ENCODE measurements around the gene ZNF765. TPM values are rescaled to one million over a fixed set of nuclear protein-coding genes. Genes with fewer than 3 reads are reported as not detected.
"Not testable (repeated sequence)": the region's sequence is repeated elsewhere in the genome, so short reads cannot be mapped to it uniquely, and the experiment has no call there.

ZNF765 gene
- total and polyA plus RNA-seq, 2 donors = 6.2 to 12.2 TPM

- Histone ChIP-seq H3K4me1 (ENCODE audit: control insufficient read depth in 2 of 2, insufficient read depth in 2 of 2, low read length in 2 of 2) (peaks cover 3 to 4% of the 10 kb centered on the region in 2 donors), H3K27ac (ENCODE audit: low read depth in 1 of 2, low read length in 1 of 2) (no peak overlapping the region), H3K27me3 (ENCODE audit: control insufficient read depth in 2 of 2, insufficient read depth in 1 of 2, low read length in 1 of 2) (no peaks in the 10 kb centered on the region), H3K9me3 (ENCODE audit: control insufficient read depth in 2 of 2, insufficient read depth in 1 of 2, low read length in 1 of 2) (peaks cover 1 to 11% of the 10 kb centered on the region in 2 donors), H3K4me3 (ENCODE audit: low read length in 2 of 2) (no peak overlapping the region), H3K36me3 (ENCODE audit: control insufficient read depth in 2 of 2, insufficient read depth in 2 of 2, low read length in 1 of 2) (peaks cover 20 to 24% of the 10 kb centered on the region in 2 donors)
- no peak for DNase-seq (ENCODE audit: low read depth in 6 of 9, low spot score in 9 of 9)
- 11% methylated on average over 1 of the region's 1 CpG for WGBS
Observed at GRCh38 chr19:53396525-53396868, 1.5 kb downstream of the ZNF765 start.

DNA sequence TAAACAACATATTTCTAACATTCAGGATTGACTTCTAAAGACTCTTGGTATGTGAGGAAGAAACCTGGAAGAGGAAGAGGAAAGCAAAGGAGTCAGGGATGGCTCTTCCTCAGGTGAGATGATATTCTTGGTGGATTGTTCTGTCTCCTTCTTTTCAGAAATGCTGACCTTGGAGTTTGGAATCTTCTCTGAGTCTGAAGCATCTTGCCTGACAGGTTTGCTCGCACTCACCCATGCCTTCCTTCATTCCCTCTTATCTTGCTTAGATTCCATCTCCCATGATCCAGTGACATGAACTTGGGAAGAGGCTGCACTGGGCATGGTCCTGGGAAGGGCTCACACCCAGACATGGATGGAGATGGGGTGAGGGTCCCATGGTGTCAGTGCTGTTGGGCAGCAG, 3.0 kb downstream of the ZNF765 start:
- 100% methylated on average over 1 of the region's 1 CpG for WGBS
- not testable (repeated sequence) for DNase-seq (ENCODE audit: low read depth in 6 of 9, low spot score in 9 of 9); H3K27me3 ChIP-seq (ENCODE audit: control insufficient read depth in 2 of 2, insufficient read depth in 1 of 2, low read length in 1 of 2); H3K27ac ChIP-seq (ENCODE audit: low read depth in 1 of 2, low read length in 1 of 2); H3K4me1 ChIP-seq (ENCODE audit: control insufficient read depth in 2 of 2, insufficient read depth in 2 of 2, low read length in 2 of 2); H3K4me3 ChIP-seq (ENCODE audit: low read length in 2 of 2)
- Histone ChIP-seq H3K36me3 (ENCODE audit: control insufficient read depth in 2 of 2, insufficient read depth in 2 of 2, low read length in 1 of 2) (peaks cover 28 to 31% of the 10 kb centered on the region in 2 donors), H3K9me3 (ENCODE audit: control insufficient read depth in 2 of 2, insufficient read depth in 1 of 2, low read length in 1 of 2) (peaks cover 5 to 20% of the 10 kb centered on the region in 2 donors)

- H3K27ac ChIP-seq (ENCODE audit: low read depth in 1 of 2, low read length in 1 of 2) = no peak overlapping the region
- no peaks in the 10 kb centered on the region for H3K27me3 ChIP-seq (ENCODE audit: control insufficient read depth in 2 of 2, insufficient read depth in 1 of 2, low read length in 1 of 2)
- no peak overlapping the region for H3K4me3 ChIP-seq (ENCODE audit: low read length in 2 of 2)
- DNase-seq (ENCODE audit: low read depth in 6 of 9, low spot score in 9 of 9) = no peak
- peaks cover 14 to 16% of the 10 kb centered on the region in 2 donors for H3K9me3 ChIP-seq (ENCODE audit: control insufficient read depth in 2 of 2, insufficient read depth in 1 of 2, low read length in 1 of 2)
- peaks cover 21 to 30% of the 10 kb centered on the region in 2 donors for H3K36me3 ChIP-seq (ENCODE audit: control insufficient read depth in 2 of 2, insufficient read depth in 2 of 2, low read length in 1 of 2)
- WGBS = 92% methylated on average over 7 of the region's 7 CpGs
- no peaks in the 10 kb centered on the region for H3K4me1 ChIP-seq (ENCODE audit: control insufficient read depth in 2 of 2, insufficient read depth in 2 of 2, low read length in 2 of 2)
Observed at GRCh38 chr19:53409505-53410204, 14.7 kb downstream of the ZNF765 start.

- H3K36me3 ChIP-seq (ENCODE audit: control insufficient read depth in 2 of 2, insufficient read depth in 2 of 2, low read length in 1 of 2); H3K4me3 ChIP-seq (ENCODE audit: low read length in 2 of 2); H3K27ac ChIP-seq (ENCODE audit: low read depth in 1 of 2, low read length in 1 of 2); H3K27me3 ChIP-seq (ENCODE audit: control insufficient read depth in 2 of 2, insufficient read depth in 1 of 2, low read length in 1 of 2); DNase-seq (ENCODE audit: low read depth in 6 of 9, low spot score in 9 of 9); H3K9me3 ChIP-seq (ENCODE audit: control insufficient read depth in 2 of 2, insufficient read depth in 1 of 2, low read length in 1 of 2); H3K4me1 ChIP-seq (ENCODE audit: control insufficient read depth in 2 of 2, insufficient read depth in 2 of 2, low read length in 2 of 2): not testable (repeated sequence)
- WGBS = 91% methylated on average over 11 of the region's 11 CpGs
Observed at GRCh38 chr19:53420520-53421315, 25.8 kb downstream of the ZNF765 start.

- WGBS = 91% methylated on average over 5 of the region's 5 CpGs
- H3K27ac ChIP-seq (ENCODE audit: low read depth in 1 of 2, low read length in 1 of 2) = no peak overlapping the region
- H3K4me3 ChIP-seq (ENCODE audit: low read length in 2 of 2) = no peak overlapping the region
- no peaks in the 10 kb centered on the region for H3K36me3 ChIP-seq (ENCODE audit: control insufficient read depth in 2 of 2, insufficient read depth in 2 of 2, low read length in 1 of 2)
- H3K9me3 ChIP-seq (ENCODE audit: control insufficient read depth in 2 of 2, insufficient read depth in 1 of 2, low read length in 1 of 2) = peaks cover 0 to 3% of the 10 kb centered on the region in 2 donors
- no peak for DNase-seq (ENCODE audit: low read depth in 6 of 9, low spot score in 9 of 9)
- H3K27me3 ChIP-seq (ENCODE audit: control insufficient read depth in 2 of 2, insufficient read depth in 1 of 2, low read length in 1 of 2) = no peaks in the 10 kb centered on the region
- no peaks in the 10 kb centered on the region for H3K4me1 ChIP-seq (ENCODE audit: control insufficient read depth in 2 of 2, insufficient read depth in 2 of 2, low read length in 2 of 2)
Observed at GRCh38 chr19:53422551-53422950, 27.6 kb downstream of the ZNF765 start.

GRCh38 chr19:53423074-53423473, 28.1 kb downstream of the ZNF765 start:
- not testable (repeated sequence) for H3K27ac ChIP-seq (ENCODE audit: low read depth in 1 of 2, low read length in 1 of 2); H3K4me3 ChIP-seq (ENCODE audit: low read length in 2 of 2); DNase-seq (ENCODE audit: low read depth in 6 of 9, low spot score in 9 of 9); H3K27me3 ChIP-seq (ENCODE audit: control insufficient read depth in 2 of 2, insufficient read depth in 1 of 2, low read length in 1 of 2); H3K4me1 ChIP-seq (ENCODE audit: control insufficient read depth in 2 of 2, insufficient read depth in 2 of 2, low read length in 2 of 2); H3K36me3 ChIP-seq (ENCODE audit: control insufficient read depth in 2 of 2, insufficient read depth in 2 of 2, low read length in 1 of 2); H3K9me3 ChIP-seq (ENCODE audit: control insufficient read depth in 2 of 2, insufficient read depth in 1 of 2, low read length in 1 of 2)
- WGBS = 53% methylated on average over 11 of the region's 13 CpGs

- not testable (repeated sequence) for H3K36me3 ChIP-seq (ENCODE audit: control insufficient read depth in 2 of 2, insufficient read depth in 2 of 2, low read length in 1 of 2); H3K4me1 ChIP-seq (ENCODE audit: control insufficient read depth in 2 of 2, insufficient read depth in 2 of 2, low read length in 2 of 2); H3K9me3 ChIP-seq (ENCODE audit: control insufficient read depth in 2 of 2, insufficient read depth in 1 of 2, low read length in 1 of 2); H3K4me3 ChIP-seq (ENCODE audit: low read length in 2 of 2); H3K27ac ChIP-seq (ENCODE audit: low read depth in 1 of 2, low read length in 1 of 2); DNase-seq (ENCODE audit: low read depth in 6 of 9, low spot score in 9 of 9); H3K27me3 ChIP-seq (ENCODE audit: control insufficient read depth in 2 of 2, insufficient read depth in 1 of 2, low read length in 1 of 2)
- WGBS = 60% methylated on average over 8 of the region's 8 CpGs
Observed at GRCh38 chr19:53423680-53424079, 28.7 kb downstream of the ZNF765 start.

GRCh38 chr19:53424968-53425597, 30.1 kb downstream of the ZNF765 start:
- peak; percentile 39 to 76 (median 61) for DNase-seq (ENCODE audit: low read depth in 6 of 9, low spot score in 9 of 9)
- H3K27ac ChIP-seq (ENCODE audit: low read depth in 1 of 2, low read length in 1 of 2) = no peak overlapping the region
- H3K36me3 ChIP-seq (ENCODE audit: control insufficient read depth in 2 of 2, insufficient read depth in 2 of 2, low read length in 1 of 2) = no peaks in the 10 kb centered on the region
- no peak overlapping the region for H3K4me3 ChIP-seq (ENCODE audit: low read length in 2 of 2)
- H3K9me3 ChIP-seq (ENCODE audit: control insufficient read depth in 2 of 2, insufficient read depth in 1 of 2, low read length in 1 of 2) = no peaks in the 10 kb centered on the region
- WGBS = 30% methylated on average over 9 of the region's 9 CpGs
- H3K4me1 ChIP-seq (ENCODE audit: control insufficient read depth in 2 of 2, insufficient read depth in 2 of 2, low read length in 2 of 2) = no peaks in the 10 kb centered on the region
- no peaks in the 10 kb centered on the region for H3K27me3 ChIP-seq (ENCODE audit: control insufficient read depth in 2 of 2, insufficient read depth in 1 of 2, low read length in 1 of 2)

Data from thymus (tissue), 11 donors.